ENCODE results near the gene CBL.

Gene CBL

DNA sequence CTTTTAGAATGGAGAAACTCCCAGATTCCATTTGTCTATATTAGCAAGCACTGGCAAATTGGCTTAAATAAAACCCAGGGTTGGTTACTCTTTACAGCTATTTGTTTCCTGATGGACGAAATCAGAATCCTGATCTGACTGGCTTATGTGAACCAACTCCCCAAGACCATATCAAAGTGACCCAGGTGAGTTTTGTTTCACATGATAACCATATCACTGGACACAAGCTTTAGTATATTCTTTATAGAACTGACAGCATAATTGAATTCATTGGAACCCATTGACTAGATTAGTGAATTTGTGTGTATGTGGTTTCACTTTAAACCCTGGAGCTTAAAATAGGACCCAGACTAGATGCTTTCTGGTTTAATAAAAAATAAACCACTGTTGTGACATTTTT, 71.5 kb downstream of the CBL start:
- DNase-seq = no peak

DNA sequence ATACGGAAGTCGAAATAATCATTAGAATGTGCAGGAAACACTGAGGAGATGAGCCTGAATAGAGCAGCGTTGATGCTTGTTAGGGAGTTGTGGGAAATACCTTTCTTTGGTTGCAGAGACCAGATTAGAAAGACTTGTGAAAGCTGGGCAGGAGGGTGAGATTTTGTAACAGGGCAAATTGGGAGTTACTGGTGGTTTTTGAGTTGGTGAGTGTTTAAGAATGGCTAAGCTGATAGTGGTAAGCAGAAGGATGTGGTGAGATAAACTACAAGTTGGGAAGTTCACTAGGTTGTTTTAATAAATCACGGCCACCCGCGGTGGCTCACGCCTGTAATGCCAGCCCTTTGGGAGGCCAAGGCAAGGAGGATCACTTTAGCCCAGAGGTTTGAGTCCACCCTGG, 76.4 kb downstream of the CBL start:
- no peak for DNase-seq

DNA sequence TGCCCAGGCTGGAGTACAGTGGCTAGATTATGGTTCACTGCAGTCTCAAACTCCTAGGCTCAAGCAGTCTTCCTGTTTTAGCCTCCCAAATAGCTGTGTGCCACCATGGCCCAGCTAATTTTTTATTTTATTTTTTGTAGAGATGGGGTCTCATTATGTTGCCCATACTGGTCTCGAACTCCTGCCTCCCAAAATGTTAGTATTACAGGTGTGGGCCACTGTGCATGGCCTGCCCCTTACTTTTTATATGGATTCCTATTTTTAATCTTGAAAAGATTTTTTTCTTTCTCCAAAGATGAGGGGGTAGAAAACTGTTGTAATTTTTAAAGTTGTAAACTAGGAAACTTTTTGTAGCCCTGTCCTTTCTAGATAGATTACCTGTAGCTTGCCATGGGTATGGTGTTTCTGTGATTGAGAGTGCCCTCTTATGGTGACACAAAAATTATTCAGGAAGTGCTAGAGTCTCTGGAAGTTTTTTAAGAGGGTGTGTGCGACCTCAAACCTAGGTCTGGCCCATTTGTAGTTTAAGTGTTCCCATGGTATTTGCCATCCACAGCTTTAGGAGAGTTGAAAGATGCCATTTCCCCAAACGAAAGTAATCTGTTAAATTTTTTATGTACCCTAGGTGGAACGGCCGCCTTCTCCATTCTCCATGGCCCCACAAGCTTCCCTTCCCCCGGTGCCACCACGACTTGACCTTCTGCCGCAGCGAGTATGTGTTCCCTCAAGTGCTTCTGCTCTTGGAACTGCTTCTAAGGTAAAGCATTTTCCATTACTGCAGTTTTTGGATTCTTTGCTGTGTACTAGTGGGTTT, 78.4 kb downstream of the CBL start:
- peak; percentile 5 for DNase-seq

DNA sequence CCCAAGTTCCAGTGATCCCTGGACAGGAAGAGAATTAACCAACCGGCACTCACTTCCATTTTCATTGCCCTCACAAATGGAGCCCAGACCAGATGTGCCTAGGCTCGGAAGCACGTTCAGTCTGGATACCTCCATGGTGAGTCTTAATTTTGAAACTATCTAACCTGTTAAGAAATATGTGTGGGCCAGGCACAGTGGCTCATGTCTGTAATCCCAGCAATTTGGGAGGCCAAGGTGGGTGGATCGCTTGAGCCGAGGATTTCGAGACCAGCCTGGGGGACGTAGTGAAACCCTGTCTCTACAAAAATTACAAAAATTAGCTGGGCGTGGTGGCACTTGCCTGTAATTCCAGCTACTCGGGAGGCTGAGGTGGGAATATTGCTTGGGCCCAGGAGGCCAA, 79.3 kb downstream of the CBL start:
- DNase-seq = no peak

DNA sequence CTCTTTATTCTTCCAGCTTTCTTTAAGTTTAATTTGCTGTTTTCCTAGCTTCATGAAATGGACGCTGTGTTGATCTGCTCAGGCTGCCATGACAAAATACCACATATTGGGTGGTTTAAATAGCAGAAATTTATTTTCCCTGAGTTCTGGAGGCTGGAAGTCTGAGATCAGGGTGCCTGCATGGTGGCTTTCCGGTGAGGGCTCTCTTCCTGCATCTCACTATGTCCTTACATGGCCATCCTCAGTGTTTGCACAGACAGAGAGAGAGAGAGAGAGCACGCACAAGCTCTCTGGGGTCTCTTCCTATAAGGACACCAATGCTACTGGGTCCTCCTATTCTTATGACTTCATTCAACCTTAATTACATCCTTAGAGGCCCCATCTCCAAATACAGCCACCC, 82.1 kb downstream of the CBL start:
- no peak for DNase-seq

DNA sequence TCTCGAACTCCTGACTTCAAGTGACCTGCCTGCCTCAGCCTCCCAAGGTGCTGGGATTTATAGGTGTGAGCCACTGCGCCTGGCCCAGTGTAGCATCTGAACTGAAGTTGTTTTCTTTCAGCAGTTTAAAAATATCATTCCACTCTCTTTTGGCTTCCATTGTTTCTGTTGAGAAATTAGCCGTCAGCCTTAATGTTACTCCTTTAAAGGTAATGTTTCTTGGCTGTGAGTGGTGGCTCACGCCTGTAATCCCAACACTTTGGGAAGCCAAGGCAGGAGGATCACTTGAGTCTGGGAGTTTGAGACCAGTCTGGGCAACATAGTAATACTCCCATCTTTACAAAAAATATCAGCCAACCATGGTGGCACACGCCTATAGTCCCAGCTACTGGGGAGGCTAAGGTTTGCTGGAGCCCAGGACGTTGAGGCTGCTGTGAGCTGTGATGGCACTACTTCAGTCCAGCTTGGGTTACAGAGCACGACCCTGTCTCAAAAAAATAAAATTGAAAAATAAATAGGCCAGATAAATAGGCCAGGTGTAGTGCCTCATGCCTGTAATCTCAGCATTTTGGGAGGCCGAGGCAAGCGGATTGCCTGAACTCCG, 84.9 kb downstream of the CBL start:
- no peak for DNase-seq

DNA sequence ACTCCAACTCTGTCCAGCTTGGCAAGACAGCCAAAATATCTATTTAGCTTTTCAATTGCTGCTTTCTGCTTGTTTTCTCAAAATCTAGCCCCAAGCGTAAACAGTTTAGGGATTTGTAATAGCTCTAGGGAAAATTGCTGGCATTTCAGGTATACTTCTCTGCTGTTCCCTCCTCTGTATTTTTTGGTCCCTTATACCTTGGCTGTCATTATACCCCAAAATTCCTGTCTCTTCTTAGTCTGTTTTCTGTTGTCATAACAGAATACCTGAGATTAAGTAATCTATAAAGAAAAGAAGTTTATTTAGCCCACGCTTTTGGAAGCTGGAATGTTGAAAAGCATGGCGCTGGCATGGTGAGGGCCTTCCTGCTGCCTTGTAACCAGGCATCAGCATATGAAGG, 87.3 kb downstream of the CBL start:
- DNase-seq = no peak

DNA sequence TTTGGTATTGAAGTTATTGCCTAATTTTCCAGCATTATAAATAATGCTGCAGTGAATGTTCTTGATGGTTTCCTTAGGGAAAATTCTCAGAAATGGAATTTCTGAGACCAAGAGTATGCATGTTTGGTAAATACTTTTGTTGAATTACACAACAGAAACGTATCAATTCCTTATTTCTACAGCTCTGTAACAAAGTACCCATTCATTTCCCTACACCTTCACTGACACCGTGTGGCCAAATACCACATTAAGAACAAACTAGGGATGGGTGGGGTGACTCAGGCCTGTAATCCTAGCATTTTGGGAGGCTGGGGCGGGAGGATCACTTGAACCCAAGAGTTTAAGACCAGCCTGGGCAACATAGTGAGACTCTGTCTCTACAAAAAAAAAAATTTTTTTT, 89.0 kb downstream of the CBL start:
- no peak for DNase-seq

DNA sequence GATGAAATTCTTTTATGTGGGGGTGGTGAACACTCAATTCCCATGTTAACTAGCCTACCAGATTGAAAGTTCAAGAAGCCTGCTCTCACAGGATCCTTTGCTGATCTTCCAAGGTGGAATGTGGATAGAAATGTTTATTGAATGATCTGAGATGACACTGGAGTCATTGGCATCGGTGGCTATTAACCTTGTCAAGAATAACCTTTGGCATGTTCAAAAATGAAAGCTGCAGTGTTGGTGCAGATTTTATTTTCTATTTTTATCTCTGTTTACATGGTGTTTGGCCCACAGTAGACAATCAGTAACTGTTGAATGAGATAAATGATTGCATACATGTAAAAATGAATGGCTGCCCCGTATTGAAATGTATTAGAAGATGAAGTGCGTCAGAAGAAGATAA, 91.8 kb downstream of the CBL start:
- peak; percentile 5 for DNase-seq

DNA sequence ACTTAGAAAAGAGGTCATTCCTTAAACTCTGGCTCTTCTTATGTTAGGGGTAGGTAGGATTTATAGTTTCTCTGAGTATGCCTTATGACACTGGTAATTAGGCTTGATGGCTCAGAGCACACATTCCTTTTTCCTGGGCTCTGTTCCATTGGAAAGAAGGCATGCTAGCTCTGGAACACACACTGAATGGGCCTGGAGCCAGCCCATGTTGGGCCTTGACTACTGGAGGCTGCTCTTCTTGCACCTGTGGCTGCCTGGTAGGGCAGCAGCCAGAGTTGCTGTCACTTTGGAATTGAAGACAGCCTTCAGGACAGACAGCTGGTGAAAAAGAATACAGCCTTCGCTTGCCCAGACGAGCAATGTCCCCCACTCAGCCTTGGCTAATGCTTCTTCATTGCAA, 92.6 kb downstream of the CBL start:
- DNase-seq = no peak

DNA sequence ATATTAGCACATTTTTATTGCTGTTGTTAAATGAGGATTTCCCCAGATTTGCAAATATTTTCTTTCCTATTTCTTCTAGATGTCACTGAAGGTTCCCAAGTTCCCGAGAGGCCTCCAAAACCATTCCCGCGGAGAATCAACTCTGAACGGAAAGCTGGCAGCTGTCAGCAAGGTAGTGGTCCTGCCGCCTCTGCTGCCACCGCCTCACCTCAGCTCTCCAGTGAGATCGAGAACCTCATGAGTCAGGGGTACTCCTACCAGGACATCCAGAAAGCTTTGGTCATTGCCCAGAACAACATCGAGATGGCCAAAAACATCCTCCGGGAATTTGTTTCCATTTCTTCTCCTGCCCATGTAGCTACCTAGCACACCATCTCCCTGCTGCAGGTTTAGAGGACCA, 93.3 kb downstream of the CBL start:
- DNase-seq = no peak

DNA sequence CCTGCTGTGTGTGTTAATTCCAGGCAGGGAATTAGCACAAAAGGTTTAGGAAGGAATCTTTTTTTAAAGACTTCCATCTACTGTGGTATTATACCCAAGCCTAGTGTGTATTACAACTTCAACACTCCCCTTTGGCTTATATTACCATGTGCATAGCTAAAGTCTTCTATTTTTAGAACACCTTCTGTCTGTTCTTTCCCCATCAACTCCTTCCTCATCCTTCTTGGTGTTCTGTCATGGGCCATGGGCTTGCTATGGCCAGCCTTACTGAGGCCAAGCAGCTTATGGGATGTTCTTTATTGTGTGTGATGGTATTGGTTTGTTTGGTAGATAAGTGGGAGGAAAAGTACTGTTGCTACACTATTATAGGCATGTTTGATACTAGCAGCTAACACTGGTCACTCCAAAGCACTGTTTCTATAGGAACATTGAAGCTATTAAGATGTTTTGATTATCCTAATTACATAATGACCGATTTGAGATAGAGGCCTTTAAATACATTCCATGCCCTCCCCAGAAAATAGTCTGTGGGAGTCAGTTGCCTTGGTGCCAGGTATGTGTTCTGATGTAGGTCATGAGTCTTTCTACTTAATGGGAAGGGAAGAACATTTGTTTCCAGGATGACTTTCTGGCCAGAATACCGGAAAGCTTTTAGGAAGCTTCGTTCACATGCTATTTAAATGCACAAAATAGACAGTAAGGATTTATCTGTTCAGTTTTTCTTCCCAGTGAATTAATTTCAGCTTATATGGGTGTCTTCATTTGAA, 94.2 kb downstream of the CBL start:
- DNase-seq = no peak

DNA sequence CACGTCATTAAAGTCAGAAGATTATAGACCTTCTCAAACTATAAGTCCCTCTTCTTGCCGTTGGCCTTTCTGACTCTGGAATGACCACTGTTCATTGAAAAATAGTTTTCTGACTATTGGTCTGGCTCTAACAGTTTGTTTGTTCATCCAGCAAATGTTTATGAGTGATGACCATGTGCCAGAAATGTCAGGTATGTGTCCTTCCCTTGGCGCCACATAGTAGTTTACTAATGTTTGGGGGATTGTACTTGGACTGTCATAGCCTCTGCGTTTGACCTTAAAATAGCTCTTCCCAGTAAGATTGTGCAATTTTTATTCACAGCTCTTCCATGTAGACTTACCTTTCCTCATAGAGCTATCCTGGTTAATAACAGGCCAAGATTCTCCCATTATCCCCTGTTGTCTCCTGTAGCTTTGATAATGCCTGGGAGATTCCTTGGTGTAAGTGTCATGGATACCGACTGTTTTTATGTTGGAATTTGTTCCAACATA, 97.1 kb downstream of the CBL start:
- no peak for DNase-seq

DNA sequence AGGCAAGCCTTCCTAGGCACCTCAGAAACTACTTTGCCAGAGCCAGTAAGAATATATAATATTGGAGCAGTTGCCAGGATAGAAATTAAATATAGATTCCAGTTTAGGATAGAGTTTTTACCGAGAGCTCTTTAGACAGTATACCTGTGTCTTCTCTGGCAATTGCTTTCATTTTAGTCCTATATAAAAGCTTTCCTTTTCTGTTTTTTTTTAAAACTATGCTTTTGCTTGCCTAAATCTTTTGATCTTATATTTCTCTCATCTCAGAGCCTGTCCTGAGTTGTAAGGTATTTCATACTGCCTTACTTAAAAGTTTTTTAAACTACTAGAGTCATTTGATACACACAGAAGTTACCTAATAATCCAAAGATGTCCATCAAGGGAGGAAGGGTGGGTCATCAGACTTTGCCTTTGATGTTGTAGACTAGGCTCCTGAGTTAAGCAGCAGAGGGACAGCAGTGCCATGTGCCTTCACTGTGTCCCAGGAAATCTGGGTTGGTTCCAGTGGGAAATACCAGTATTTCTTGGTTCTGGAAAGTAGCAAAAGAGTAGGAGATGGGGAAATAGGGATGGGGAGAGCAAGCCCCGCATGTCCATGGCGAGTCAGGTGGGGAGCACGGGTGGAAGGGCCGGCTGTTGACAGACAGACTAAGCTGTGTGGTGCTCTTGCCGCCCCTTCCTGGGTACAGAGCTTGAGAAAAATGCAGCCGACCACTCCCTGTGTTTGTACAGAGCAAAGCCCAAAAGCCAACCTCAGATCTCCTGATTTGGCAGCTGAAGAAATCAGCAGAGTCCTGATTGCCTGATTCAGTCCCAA, 99.6 kb downstream of the CBL start:
- DNase-seq = no peak

DNA sequence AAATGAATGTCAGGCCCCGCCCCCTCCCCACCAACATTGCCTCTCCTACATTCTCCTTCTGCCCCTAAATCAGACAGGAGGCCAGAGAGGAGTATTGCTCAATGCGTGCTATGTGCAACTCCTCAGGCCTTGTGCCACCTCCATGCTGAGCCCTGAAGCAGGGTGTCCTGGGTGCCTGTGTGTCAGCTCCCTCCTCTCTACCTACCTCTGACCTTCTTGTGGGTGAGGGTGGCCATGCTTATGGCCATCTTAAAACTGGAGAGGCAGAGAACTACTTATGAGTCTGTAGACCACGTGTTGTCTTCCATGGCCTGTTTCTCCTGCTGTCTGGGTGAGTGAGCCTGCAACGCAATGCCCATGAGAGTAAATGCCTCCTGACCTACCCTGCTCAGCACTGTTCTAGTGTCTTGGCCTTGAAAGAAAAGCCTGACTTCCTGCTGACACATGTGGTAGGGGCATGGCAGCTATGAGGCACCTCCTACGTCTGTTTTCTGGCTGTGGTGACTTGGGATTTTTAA, 100.3 kb downstream of the CBL start:
- DNase-seq = no peak

DNA sequence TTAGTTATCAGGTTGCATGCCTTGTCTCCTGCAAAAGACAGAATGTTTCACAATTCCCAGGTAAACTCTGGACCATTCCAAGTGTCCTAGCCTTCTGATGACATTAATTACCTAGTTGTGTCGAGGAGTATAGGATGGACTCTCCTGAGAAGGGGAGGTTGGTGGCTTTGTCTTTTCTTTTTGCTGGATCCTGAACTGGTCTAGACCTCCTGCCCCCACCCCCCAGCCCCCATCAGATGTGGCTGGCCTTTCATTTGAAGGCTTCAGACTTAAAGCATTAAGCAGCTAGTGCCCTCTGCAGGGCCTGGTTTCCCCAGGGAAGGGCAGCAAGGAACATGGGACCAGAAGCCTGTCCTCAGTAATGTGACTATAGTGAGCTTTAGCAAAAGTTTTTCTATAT, 101.1 kb downstream of the CBL start:
- DNase-seq = no peak

DNA sequence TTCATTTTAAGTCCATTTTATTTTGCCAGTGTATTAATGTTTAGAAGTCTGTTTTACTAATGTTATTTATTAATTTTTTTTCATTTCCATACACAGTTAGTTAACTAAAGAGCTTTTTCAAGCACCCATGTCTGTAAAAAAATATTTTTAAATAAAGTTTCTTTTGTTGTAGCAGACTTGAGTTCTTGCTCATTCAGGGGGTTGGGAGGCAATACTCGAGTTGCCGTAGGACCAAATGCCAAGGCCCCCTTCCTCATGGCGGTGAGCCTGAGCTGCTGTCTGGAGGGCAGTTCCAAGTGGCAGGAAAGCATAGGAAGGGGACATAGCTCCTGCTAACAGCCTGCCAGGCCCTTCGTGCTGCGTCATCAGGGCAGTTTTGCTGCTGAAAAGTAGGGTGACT, 101.8 kb downstream of the CBL start:
- DNase-seq = no peak

DNA sequence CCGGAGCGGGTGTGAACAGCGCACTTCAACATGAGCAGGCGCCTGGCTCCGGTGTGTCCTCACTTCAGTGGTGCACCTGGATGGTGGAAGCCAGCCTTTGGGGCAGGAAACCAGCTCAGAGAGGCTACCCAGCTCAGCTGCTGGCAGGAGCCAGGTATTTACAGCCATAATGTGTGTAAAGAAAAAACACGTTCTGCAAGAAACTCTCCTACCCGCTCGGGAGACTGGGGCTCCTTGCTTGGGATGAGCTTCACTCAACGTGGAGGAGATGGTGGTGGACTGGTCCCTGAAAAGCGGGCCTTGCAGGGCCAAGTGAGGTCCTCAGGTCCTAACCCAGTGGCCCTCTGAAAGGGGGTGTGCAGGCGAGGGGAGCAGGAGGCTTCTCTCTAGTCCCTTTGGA, 103.3 kb downstream of the CBL start:
- DNase-seq = no peak

DNA sequence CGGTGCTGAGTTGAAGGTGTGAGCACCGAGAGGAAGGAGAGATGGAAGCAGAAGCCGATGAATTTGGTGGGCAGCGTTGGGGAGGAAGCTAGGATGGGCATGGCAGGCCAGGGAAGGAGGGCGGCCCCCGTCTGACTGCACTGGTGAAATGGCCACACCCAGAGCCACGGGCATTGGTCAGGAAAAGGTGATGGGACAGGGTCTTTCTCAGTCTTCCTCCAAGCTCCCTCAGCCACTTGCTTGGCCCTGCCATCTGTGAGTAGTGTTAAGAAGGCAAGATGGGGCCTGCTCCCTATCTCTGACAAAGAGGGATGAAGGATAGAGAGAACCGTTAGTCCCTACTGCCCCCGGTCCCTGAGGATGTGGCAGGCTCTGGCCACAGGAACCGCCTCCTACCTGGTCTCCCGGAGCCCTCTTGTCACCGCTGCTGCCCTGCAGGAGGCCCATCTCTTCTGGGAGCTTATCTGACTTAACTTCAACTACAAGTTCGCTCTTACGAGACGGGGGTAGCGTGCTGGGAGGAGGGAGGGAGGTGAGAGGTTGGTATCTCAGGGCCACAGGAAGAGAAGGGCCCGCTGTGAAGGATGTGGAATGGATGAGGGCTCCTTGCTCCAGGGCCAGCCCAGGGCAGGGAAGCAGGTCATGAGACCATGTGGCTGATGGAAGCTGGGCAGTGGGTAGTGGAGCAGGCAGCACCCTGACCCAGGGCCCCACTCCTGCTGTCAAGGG, 104.0 kb downstream of the CBL start:
- DNase-seq = no peak

DNA sequence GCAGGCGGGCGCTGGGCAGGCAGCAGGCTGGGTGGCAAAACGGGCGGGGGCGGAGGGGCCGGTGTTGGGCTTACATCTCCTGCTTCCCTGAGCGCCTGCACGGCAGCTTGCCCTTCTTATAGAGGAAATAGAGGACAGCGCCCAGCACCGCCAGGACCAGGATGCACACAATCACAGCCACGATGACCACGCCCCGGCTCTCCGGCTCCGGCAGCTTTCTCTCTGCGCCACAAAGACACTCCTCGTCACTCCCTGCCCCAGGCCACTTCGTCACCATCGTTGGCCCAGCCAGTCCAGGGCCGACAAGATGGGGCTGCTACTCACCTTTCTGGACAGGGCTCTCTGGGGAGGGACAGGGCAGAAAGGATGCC, 104.5 kb downstream of the CBL start:
- DNase-seq = no peak

DNA sequence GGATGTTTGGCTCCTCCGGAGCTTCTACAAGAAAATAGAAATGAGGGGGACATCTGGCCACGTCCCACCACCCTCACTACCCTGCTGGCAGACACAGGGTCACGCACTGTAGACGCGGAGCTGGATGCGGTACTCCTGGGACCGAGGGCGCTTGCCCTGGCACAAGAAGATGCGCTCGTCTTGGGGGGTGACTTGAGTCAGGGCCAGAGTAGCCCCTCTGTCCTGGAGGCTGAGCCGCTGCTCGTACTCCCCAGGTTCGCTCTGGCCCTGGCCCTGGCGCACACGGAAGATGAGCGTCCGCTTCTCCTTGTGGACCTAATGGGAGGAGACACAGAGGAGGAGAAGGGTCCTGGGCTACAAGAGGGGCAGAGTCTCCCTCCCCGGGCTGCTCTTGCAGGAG, 108.6 kb downstream of the CBL start:
- no peak for DNase-seq

All from kidney glomerular epithelial cell (primary cell).